Endothelial cell of umbilical vein (primary cell): ENCODE results near the gene BRWD1. TPM values are rescaled to one million over a fixed set of nuclear protein-coding genes. Genes with fewer than 3 reads are reported as not detected.

ENCODE experiments used
- BruUV-seq: library from RNA; stranded (reverse); fragments of 400-500 nt; replicated peaks from 2 replicates; lab custom pipeline; 2021; lab: Mats Ljungman, UMichigan
- CTCF ChIA-PET: fragments of 300-600, 350-600 bp; sonication (Branson Sonifier 250); formaldehyde crosslinking; loops from one replicate; lab custom pipeline; 2021; ENCODE audit warnings: antibody characterized with exemption, inconsistent platforms; lab: Charles Lee
- POLR2A ChIA-PET: fragments of 300-600, 350-600 bp; sonication (Branson Sonifier 250); formaldehyde crosslinking; loops from one replicate; lab custom pipeline; 2021; ENCODE audit warnings: antibody characterized with exemption, inconsistent platforms; lab: Charles Lee
- DNase-seq: peaks from one replicate; pipeline ENCODE4 v3.0.0-alpha.2; 2011; ENCODE audit warnings: low read depth, low spot score
- FAIRE-seq: peaks from 2 replicates; lab custom pipeline; 2011; peaks lifted over from hg19 to GRCh38; lab: Jason Lieb, UNC
- H2AFZ ChIP-seq: 2 replicates; pipeline ENCODE4 v1.6.0; 2012; ENCODE audit warnings: low read depth, low read length, control low read depth, inconsistent platforms
- H3K27ac ChIP-seq: 2 replicates; pipeline ENCODE4 v1.5.1; 2011; ENCODE audit warnings: low read depth, mild to moderate bottlenecking, control low read depth, low read length, moderate library complexity; ENCODE audit not compliant: insufficient read depth
- H3K27me3 ChIP-seq, 2 experiments: 2 replicates each; pipeline versions ENCODE4 v1.6.0 to v1.6.1; 2011; ENCODE audit warnings: low read length in 2 of 2, mixed read lengths in 1 of 2; ENCODE audit not compliant: control insufficient read depth in 2 of 2, insufficient read depth in 2 of 2
- H3K36me3 ChIP-seq, 2 experiments: 2 replicates in 1 of 2; 3 replicates in 1 of 2; pipeline ENCODE4 v1.5.1; 2011; ENCODE audit warnings: low read length in 2 of 2, mild to moderate bottlenecking in 1 of 2, moderate library complexity in 1 of 2; ENCODE audit not compliant: control insufficient read depth in 2 of 2, insufficient read depth in 2 of 2; ENCODE audit errors: extremely low read depth in 1 of 2
- H3K4me1 ChIP-seq: 3 replicates; pipeline ENCODE4 v1.5.1; 2011; ENCODE audit warnings: mild to moderate bottlenecking, low read length; ENCODE audit not compliant: control insufficient read depth, insufficient read depth; ENCODE audit errors: extremely low read depth
- H3K4me2 ChIP-seq: 2 replicates; pipeline ENCODE4 v1.6.1; 2011; ENCODE audit warnings: low read length, control low read depth, mixed read lengths; ENCODE audit not compliant: insufficient read depth
- H3K4me3 ChIP-seq, 3 experiments: fragments of 200-600 bp in 1 of 3; sonication (generic), shearing (Covaris generic) in 1 of 3; replicated peaks in 1 of 3; 2 replicates each; pipeline ENCODE4 v1.5.1; 2011 to 2016; ENCODE audit warnings: control low read depth in 3 of 3, low read length in 3 of 3, mild to moderate bottlenecking in 2 of 3, inconsistent platforms in 1 of 3, low read depth in 1 of 3, moderate library complexity in 1 of 3; ENCODE audit not compliant: insufficient read depth in 1 of 3
- H3K79me2 ChIP-seq: 2 replicates; pipeline ENCODE4 v1.6.0; 2012; ENCODE audit warnings: low read length, inconsistent platforms; ENCODE audit not compliant: control insufficient read depth, insufficient read depth
- H3K9ac ChIP-seq: replicated peaks from 2 replicates; pipeline ENCODE3; 2011; ENCODE audit warnings: low read length, control low read depth; ENCODE audit not compliant: insufficient read depth; ENCODE audit errors: extremely low read depth
- H3K9me1 ChIP-seq: replicated peaks from 3 replicates; pipeline ENCODE4 v1.6.0; 2011; ENCODE audit warnings: mild to moderate bottlenecking, low read length; ENCODE audit not compliant: control insufficient read depth, insufficient read depth; ENCODE audit errors: extremely low read depth
- H3K9me3 ChIP-seq: replicated peaks from 2 replicates; pipeline ENCODE4 v1.5.1; 2012; ENCODE audit warnings: low read length, inconsistent platforms; ENCODE audit not compliant: control insufficient read depth, insufficient read depth
- H4K20me1 ChIP-seq: replicated peaks from 2 replicates; pipeline ENCODE3; 2011; ENCODE audit warnings: mild to moderate bottlenecking, low read length; ENCODE audit not compliant: control insufficient read depth, insufficient read depth; ENCODE audit errors: extremely low read depth
- CTCF ChIP-seq, 2 donors: IDR thresholded peaks; 1 replicate in 1 of 2; 2 replicates in 1 of 2; pipeline ENCODE4 v1.5.1; 2011; ENCODE audit warnings: low read length in 2 of 2, mild to moderate bottlenecking in 2 of 2, moderate library complexity in 2 of 2, control low read depth in 1 of 2, inconsistent platforms in 1 of 2, low read depth in 1 of 2; ENCODE audit not compliant: insufficient read depth in 1 of 2; ENCODE audit errors: extremely low read depth in 1 of 2
- EZH2 ChIP-seq: IDR thresholded peaks from 2 replicates; pipeline ENCODE4 v1.6.1; 2012; ENCODE audit warnings: borderline replicate concordance, low read depth, mild to moderate bottlenecking, moderate library complexity, low read length, inconsistent platforms; ENCODE audit not compliant: severe bottlenecking
- FOS ChIP-seq: IDR thresholded peaks from 2 replicates; pipeline ENCODE4 v1.6.1; 2011; ENCODE audit warnings: mild to moderate bottlenecking, low read length, moderate library complexity, borderline replicate concordance; ENCODE audit not compliant: insufficient read depth
- GATA2 ChIP-seq: IDR thresholded peaks from 2 replicates; pipeline ENCODE4 v1.7.0; 2011; ENCODE audit warnings: low read depth, mild to moderate bottlenecking, moderate library complexity, mixed read lengths, low read length; ENCODE audit not compliant: insufficient read length, insufficient read depth
- JUN ChIP-seq: IDR thresholded peaks from 2 replicates; pipeline ENCODE4 v1.6.1; 2011; ENCODE audit warnings: borderline replicate concordance, low read depth; ENCODE audit not compliant: insufficient read length, insufficient read depth
- MAX ChIP-seq: IDR thresholded peaks from 2 replicates; pipeline ENCODE4 v1.6.1; 2011; ENCODE audit not compliant: insufficient read depth, insufficient read length
- MYC ChIP-seq: IDR thresholded peaks from one replicate; pipeline ENCODE4 v1.6.1; 2011; ENCODE audit warnings: mild to moderate bottlenecking, low read depth, low read length
- POLR2A ChIP-seq: IDR thresholded peaks from 2 replicates; pipeline ENCODE4 v1.6.1; 2012; ENCODE audit warnings: low read depth, mild to moderate bottlenecking, control low read depth, low read length
- POLR2AphosphoS5 ChIP-seq: IDR thresholded peaks from 2 replicates; pipeline ENCODE4 v1.6.1; 2012; ENCODE audit warnings: low read depth, mild to moderate bottlenecking, control low read depth, low read length, moderate library complexity; ENCODE audit not compliant: insufficient read depth
- dilution Hi-C: fragments of 300-500 bp; cut with MboI; formaldehyde crosslinking; loops from one replicate; pipeline ENCODE4 v1.15.0; 2019; ENCODE audit warnings: low sequenced_read_pairs; ENCODE audit not compliant: extremely low pct_ligation_motif_present
- intact Hi-C: fragments of 100-400 bp; cut with micrococcal nuclease; formaldehyde crosslinking; loops from one replicate; pipeline ENCODE4 v1.10.0; 2022
- polyA plus RNA-seq, 4 experiments: library from polyadenylated mRNA; depleted of rRNA in 3 of 4; stranded (reverse) in 3 of 4; unstranded in 1 of 4; fragments of >200 nt; gene quantifications; 2 replicates each; pipeline versions ENCODE4 v1.2.1 to v1.2.3, GENCODE V29; 2011 to 2012; ENCODE audit warnings: missing spikeins in 1 of 4
- total RNA-seq: library from RNA; stranded (reverse); gene quantifications from 2 replicates; pipeline ENCODE4 v1.2.3, GENCODE V29; 2021

BRWD1 gene
- total and polyA plus RNA-seq, 2 donors (not counting 3 experiments of a cell fraction or from before 2014, with no cell fraction given), result 6.1 to 33.2 TPM

- Histone ChIP-seq H2AFZ (no peak overlapping the region), H3K9ac (no peak overlapping the region), H4K20me1 (no peaks in the 10 kb centered on the region), H3K79me2 (peaks cover 29% of the 10 kb centered on the region), H3K36me3 (peaks cover 0 to 6% of the 10 kb centered on the region in 2 experiments), H3K27me3 (no peaks in the 10 kb centered on the region), H3K9me3 (no peaks in the 10 kb centered on the region), H3K4me1 (peaks cover 5% of the 10 kb centered on the region), H3K4me2 (no peak overlapping the region), H3K4me3 (no peak overlapping the region), H3K27ac (no peak overlapping the region), H3K9me1 (no peaks in the 10 kb centered on the region)
- no peak for TF ChIP-seq CTCF (IDR thresholded peaks at IDR 0.05; ENCODE audit: extremely low read depth in 1 of 2, insufficient read depth in 1 of 2, low read depth in 1 of 2, low read length in 2 of 2)
- no peak for TF ChIP-seq POLR2AphosphoS5
- TF ChIP-seq MAX, result no peak
- TF ChIP-seq JUN, result no peak
- no peak for TF ChIP-seq FOS
- no peak for TF ChIP-seq GATA2
- no peak for TF ChIP-seq MYC
- no peak for TF ChIP-seq POLR2A
- no peak for TF ChIP-seq EZH2
- intact Hi-C loops, result no loop called here
- no TSS peak for BruUV-seq
- DNase-seq (no peak), FAIRE-seq (no peak)
- CTCF ChIA-PET, result no interaction called here
- dilution Hi-C loops, result no loop called here
- POLR2A ChIA-PET, result no interaction called here
Measured at GRCh38 chr21:39307466-39307865, 6.0 kb downstream of the BRWD1 start.
